GM23338 (cell line): ENCODE measurements around the gene C2orf72. TPM values are rescaled to one million over a fixed set of nuclear protein-coding genes. Genes with fewer than 3 reads are reported as not detected.

Experiments used
- ATAC-seq: fragments of 200-7000 bp; cut with Tn5 transposase; 3 replicates; pipeline ENCODE4 v1.9.1; 2020
- DNase-seq: peaks from one replicate; pipeline ENCODE4 v3.0.0-alpha.2; 2015; ENCODE audit warnings: low spot score
- H2AFZ ChIP-seq: fragments of 200-600 bp; sonication (generic); 2 replicates; pipeline ENCODE4 v1.8.0; 2016; ENCODE audit warnings: antibody characterized with exemption, mild to moderate bottlenecking, moderate library complexity
- H3F3A ChIP-seq: fragments of 200-600 bp; sonication (generic); replicated peaks from 2 replicates; pipeline ENCODE4 v1.8.0; 2017; ENCODE audit warnings: antibody characterized with exemption, mixed run types, low read depth
- H3K27ac ChIP-seq: fragments of 200-600 bp; sonication (generic); 2 replicates; pipeline ENCODE4 v1.6.1; 2016; ENCODE audit warnings: low read depth
- H3K27me3 ChIP-seq: fragments of 200-600 bp; sonication (generic); 2 replicates; pipeline ENCODE4 v1.8.0; 2016; ENCODE audit warnings: mild to moderate bottlenecking, mixed run types, moderate library complexity; ENCODE audit not compliant: insufficient read depth
- H3K36me3 ChIP-seq: fragments of 200-600 bp; sonication (generic); 2 replicates; pipeline ENCODE4 v1.8.0; 2016; ENCODE audit warnings: mild to moderate bottlenecking; ENCODE audit not compliant: insufficient read depth
- H3K4me1 ChIP-seq: fragments of 200-600 bp; sonication (generic); 2 replicates; pipeline ENCODE4 v1.8.0; 2016; ENCODE audit warnings: mild to moderate bottlenecking, moderate library complexity; ENCODE audit not compliant: insufficient read depth
- H3K4me2 ChIP-seq: fragments of 200-600 bp; sonication (generic); 2 replicates; pipeline ENCODE4 v1.7.1; 2017; ENCODE audit warnings: mixed run types
- H3K4me3 ChIP-seq: fragments of 200-600 bp; sonication (generic); 2 replicates; pipeline ENCODE4 v1.6.1; 2016; ENCODE audit warnings: mixed run types
- H3K79me2 ChIP-seq: fragments of 200-600 bp; sonication (generic); replicated peaks from 2 replicates; pipeline ENCODE4 v1.8.0; 2017; ENCODE audit warnings: mild to moderate bottlenecking; ENCODE audit not compliant: insufficient read depth
- H3K9me2 ChIP-seq: fragments of 200-600 bp; sonication (generic); 2 replicates; pipeline ENCODE4 v1.8.0; 2017; ENCODE audit not compliant: insufficient read depth
- H4K20me1 ChIP-seq: fragments of 200-600 bp; sonication (generic); replicated peaks from 2 replicates; pipeline ENCODE4 v1.8.0; 2017; ENCODE audit warnings: mild to moderate bottlenecking; ENCODE audit not compliant: insufficient read depth
- H3K27ac Mint-ChIP-seq: 2 replicates; pipeline ENCODE4 v1.8.0; 2020; ENCODE audit warnings: inconsistent platforms, mild to moderate bottlenecking, moderate library complexity, mixed read lengths
- H3K27me3 Mint-ChIP-seq: 3 replicates; pipeline ENCODE4 v1.8.0; 2022; ENCODE audit warnings: low read depth, mild to moderate bottlenecking, moderate library complexity, mixed read lengths, inconsistent platforms; ENCODE audit not compliant: insufficient read depth, poor library complexity
- H3K36me3 Mint-ChIP-seq: 3 replicates; pipeline ENCODE4 v1.8.0; 2021; ENCODE audit warnings: low read depth, mild to moderate bottlenecking, inconsistent platforms, moderate library complexity, mixed read lengths
- H3K4me1 Mint-ChIP-seq: 3 replicates; pipeline ENCODE4 v1.8.0; 2020; ENCODE audit warnings: mild to moderate bottlenecking, inconsistent platforms, mixed read lengths
- H3K4me3 Mint-ChIP-seq: 3 replicates; pipeline ENCODE4 v1.8.0; 2021; ENCODE audit warnings: moderate library complexity, mild to moderate bottlenecking, inconsistent platforms, mixed read lengths
- H3K9me3 Mint-ChIP-seq: 3 replicates; pipeline ENCODE4 v1.8.0; 2020; ENCODE audit warnings: moderate library complexity, mild to moderate bottlenecking, inconsistent platforms, mixed read lengths
- CREB1 ChIP-seq: fragments of 250-450 bp; sonication (Bioruptor Pico); IDR thresholded peaks from 2 replicates; pipeline ENCODE4 v1.5.0; 2020; ENCODE audit warnings: low read depth, mild to moderate bottlenecking, moderate library complexity
- ETS1 ChIP-seq: IDR thresholded peaks from 2 replicates; pipeline ENCODE4 v1.6.1; 2016; ENCODE audit warnings: antibody characterized with exemption
- EZH2 ChIP-seq: fragments of 200-600 bp; sonication (generic); IDR thresholded peaks from one replicate; pipeline ENCODE4 v1.8.0; 2017; ENCODE audit warnings: antibody characterized with exemption, mild to moderate bottlenecking, low read depth; ENCODE audit not compliant: unreplicated experiment
- EZH2phosphoT487 ChIP-seq: fragments of 200-600 bp; sonication (generic); IDR thresholded peaks from one replicate; pipeline ENCODE4 v1.8.1; 2018; ENCODE audit warnings: antibody characterized with exemption; ENCODE audit not compliant: unreplicated experiment
- JUNB ChIP-seq: IDR thresholded peaks from one replicate; pipeline ENCODE4 v1.6.1; 2016; ENCODE audit warnings: antibody characterized with exemption; ENCODE audit not compliant: unreplicated experiment
- NANOG ChIP-seq: IDR thresholded peaks from 2 replicates; pipeline ENCODE4 v1.6.1; 2016; ENCODE audit warnings: antibody characterized with exemption, borderline replicate concordance
- POLR2AphosphoS5 ChIP-seq: IDR thresholded peaks from 2 replicates; pipeline ENCODE4 v1.6.1; 2016; ENCODE audit warnings: antibody characterized with exemption, low read depth
- REST ChIP-seq: IDR thresholded peaks from one replicate; pipeline ENCODE4 v1.6.1; 2018; ENCODE audit warnings: antibody characterized with exemption; ENCODE audit not compliant: unreplicated experiment
- STAT1 ChIP-seq: IDR thresholded peaks from one replicate; pipeline ENCODE4 v1.6.1; 2016; ENCODE audit warnings: antibody characterized with exemption; ENCODE audit not compliant: unreplicated experiment
- ZNF114 ChIP-seq: fragments of 250-450 bp; sonication (Bioruptor Pico); IDR thresholded peaks from 2 replicates; pipeline ENCODE4 v1.5.0; 2020; ENCODE audit warnings: mild to moderate bottlenecking, moderate library complexity
- ZNF331 ChIP-seq: fragments of 250-450 bp; sonication (Bioruptor Pico); IDR thresholded peaks from 2 replicates; pipeline ENCODE4 v1.5.0; 2020; ENCODE audit warnings: low read depth, mild to moderate bottlenecking, moderate library complexity
- polyA plus RNA-seq: library from polyadenylated mRNA; unstranded; fragments of >200 nt; fragmentation: Nextera tagmentation; extraction: Ambion mirVana; gene quantifications from 2 replicates; pipeline ENCODE4 v1.2.1, GENCODE V29; 2016
- total RNA-seq: library from RNA; depleted of rRNA; stranded (reverse); fragments of >200 nt; shearing (Covaris generic); gene quantifications from 2 replicates; pipeline ENCODE4 v1.2.3, GENCODE V29; 2014
- TF ChIP-seq, protein P1 (sequence below): fragments of 250-450 bp; sonication (Bioruptor Pico); IDR thresholded peaks from 2 replicates; pipeline ENCODE4 v1.5.0; 2020; ENCODE audit warnings: mild to moderate bottlenecking, moderate library complexity
- TF ChIP-seq, protein P2 (sequence below), 2 experiments: fragments of 200-600 bp in 1 of 2; sonication (generic) in 1 of 2; conservative IDR thresholded peaks; 2 replicates each; pipeline versions ENCODE4 v1.5.1 to v1.6.1; 2016 to 2017; ENCODE audit warnings: antibody characterized with exemption in 2 of 2, low read depth in 2 of 2, mild to moderate bottlenecking in 2 of 2, moderate library complexity in 1 of 2

The C2orf72 gene
- total and polyA plus RNA-seq, 2 experiments from 2014 or later: 0.37 to 1.4 TPM

DNA sequence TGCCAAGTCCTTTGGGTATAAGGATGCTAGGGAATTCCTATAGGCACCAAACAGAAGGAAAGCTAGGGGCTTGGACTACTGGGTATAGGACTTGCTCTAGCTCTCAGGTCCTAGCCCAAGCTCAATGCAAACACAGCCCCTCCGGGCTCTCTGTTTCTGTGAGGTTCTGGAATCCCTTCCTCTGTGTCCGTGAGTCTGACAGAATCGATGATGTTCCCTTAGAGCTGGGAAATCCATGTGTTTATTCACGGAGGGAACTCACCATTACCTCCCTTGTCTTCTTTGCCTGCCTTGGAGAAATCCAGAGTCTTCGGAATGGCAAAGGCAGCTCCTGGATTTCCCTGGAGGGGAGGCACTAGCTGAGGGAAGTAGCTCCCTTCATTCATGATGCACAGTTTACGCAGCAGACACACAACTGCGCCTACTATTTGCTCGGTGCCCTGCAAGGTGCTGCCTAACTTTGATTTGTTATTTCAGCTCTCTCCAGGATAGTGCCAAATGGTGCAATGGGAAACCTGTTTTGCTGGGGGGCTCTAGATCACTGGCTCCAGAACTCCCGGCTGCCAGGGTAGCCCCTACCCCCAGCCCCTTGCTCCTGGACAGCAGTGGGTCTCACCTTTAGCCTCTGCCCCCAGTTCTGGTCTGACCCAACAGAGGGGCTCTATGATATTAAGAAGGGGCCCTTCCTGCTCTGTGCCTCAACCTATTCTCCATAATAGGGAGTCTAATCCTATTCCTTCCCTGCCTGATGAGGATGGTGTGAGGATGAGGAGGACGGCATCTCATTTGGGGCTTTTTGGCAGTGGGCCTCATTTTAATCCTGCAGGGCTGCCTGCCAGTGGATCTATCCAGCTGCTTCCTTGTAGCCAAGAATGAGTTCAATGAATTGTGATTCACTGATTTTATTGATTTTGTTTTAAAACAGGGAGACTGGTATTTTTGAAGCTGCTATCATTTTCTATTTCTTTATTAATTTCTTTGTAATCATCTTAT, 10.9 kb downstream of the C2orf72 start:
- TF ChIP-seq, protein P1, sequence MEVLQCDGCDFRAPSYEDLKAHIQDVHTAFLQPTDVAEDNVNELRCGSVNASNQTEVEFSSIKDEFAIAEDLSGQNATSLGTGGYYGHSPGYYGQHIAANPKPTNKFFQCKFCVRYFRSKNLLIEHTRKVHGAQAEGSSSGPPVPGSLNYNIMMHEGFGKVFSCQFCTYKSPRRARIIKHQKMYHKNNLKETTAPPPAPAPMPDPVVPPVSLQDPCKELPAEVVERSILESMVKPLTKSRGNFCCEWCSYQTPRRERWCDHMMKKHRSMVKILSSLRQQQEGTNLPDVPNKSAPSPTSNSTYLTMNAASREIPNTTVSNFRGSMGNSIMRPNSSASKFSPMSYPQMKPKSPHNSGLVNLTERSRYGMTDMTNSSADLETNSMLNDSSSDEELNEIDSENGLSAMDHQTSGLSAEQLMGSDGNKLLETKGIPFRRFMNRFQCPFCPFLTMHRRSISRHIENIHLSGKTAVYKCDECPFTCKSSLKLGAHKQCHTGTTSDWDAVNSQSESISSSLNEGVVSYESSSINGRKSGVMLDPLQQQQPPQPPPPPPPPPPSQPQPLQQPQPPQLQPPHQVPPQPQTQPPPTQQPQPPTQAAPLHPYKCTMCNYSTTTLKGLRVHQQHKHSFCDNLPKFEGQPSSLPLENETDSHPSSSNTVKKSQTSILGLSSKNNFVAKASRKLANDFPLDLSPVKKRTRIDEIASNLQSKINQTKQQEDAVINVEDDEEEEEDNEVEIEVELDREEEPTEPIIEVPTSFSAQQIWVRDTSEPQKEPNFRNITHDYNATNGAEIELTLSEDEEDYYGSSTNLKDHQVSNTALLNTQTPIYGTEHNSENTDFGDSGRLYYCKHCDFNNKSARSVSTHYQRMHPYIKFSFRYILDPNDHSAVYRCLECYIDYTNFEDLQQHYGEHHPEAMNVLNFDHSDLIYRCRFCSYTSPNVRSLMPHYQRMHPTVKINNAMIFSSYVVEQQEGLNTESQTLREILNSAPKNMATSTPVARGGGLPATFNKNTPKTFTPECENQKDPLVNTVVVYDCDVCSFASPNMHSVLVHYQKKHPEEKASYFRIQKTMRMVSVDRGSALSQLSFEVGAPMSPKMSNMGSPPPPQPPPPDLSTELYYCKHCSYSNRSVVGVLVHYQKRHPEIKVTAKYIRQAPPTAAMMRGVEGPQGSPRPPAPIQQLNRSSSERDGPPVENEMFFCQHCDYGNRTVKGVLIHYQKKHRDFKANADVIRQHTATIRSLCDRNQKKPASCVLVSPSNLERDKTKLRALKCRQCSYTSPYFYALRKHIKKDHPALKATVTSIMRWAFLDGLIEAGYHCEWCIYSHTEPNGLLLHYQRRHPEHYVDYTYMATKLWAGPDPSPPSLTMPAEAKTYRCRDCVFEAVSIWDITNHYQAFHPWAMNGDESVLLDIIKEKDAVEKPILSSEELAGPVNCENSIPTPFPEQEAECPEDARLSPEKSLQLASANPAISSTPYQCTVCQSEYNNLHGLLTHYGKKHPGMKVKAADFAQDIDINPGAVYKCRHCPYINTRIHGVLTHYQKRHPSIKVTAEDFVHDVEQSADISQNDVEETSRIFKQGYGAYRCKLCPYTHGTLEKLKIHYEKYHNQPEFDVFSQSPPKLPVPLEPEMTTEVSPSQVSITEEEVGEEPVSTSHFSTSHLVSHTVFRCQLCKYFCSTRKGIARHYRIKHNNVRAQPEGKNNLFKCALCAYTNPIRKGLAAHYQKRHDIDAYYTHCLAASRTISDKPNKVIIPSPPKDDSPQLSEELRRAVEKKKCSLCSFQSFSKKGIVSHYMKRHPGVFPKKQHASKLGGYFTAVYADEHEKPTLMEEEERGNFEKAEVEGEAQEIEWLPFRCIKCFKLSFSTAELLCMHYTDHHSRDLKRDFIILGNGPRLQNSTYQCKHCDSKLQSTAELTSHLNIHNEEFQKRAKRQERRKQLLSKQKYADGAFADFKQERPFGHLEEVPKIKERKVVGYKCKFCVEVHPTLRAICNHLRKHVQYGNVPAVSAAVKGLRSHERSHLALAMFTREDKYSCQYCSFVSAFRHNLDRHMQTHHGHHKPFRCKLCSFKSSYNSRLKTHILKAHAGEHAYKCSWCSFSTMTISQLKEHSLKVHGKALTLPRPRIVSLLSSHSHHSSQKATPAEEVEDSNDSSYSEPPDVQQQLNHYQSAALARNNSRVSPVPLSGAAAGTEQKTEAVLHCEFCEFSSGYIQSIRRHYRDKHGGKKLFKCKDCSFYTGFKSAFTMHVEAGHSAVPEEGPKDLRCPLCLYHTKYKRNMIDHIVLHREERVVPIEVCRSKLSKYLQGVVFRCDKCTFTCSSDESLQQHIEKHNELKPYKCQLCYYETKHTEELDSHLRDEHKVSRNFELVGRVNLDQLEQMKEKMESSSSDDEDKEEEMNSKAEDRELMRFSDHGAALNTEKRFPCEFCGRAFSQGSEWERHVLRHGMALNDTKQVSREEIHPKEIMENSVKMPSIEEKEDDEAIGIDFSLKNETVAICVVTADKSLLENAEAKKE (CRISPR knock-in tag): no peak
- TF ChIP-seq EZH2 (no peak), JUNB (no peak), ETS1 (no peak), EZH2phosphoT487 (no peak), NANOG (no peak), REST (no peak), ZNF114 (no peak), ZNF331 (CRISPR knock-in tag) (no peak), POLR2AphosphoS5 (no peak), CREB1 (CRISPR knock-in tag) (no peak), STAT1 (no peak)
- TF ChIP-seq, protein P2, sequence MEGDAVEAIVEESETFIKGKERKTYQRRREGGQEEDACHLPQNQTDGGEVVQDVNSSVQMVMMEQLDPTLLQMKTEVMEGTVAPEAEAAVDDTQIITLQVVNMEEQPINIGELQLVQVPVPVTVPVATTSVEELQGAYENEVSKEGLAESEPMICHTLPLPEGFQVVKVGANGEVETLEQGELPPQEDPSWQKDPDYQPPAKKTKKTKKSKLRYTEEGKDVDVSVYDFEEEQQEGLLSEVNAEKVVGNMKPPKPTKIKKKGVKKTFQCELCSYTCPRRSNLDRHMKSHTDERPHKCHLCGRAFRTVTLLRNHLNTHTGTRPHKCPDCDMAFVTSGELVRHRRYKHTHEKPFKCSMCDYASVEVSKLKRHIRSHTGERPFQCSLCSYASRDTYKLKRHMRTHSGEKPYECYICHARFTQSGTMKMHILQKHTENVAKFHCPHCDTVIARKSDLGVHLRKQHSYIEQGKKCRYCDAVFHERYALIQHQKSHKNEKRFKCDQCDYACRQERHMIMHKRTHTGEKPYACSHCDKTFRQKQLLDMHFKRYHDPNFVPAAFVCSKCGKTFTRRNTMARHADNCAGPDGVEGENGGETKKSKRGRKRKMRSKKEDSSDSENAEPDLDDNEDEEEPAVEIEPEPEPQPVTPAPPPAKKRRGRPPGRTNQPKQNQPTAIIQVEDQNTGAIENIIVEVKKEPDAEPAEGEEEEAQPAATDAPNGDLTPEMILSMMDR (conservative IDR thresholded peaks at IDR 0.05; ENCODE audit: low read depth in 2 of 2): no peak
- Histone ChIP-seq H4K20me1 (no peaks in the 10 kb centered on the region), H3F3A (no peaks in the 10 kb centered on the region), H3K4me2 (no peak overlapping the region), H3K27me3 (peaks cover 16% of the 10 kb centered on the region), H3K9me2 (no peaks in the 10 kb centered on the region), H2AFZ (no peak overlapping the region), H3K36me3 (no peaks in the 10 kb centered on the region), H3K27ac (no peak overlapping the region), H3K4me1 (peaks cover 5% of the 10 kb centered on the region; the same call in 1 of the 2 replicates), H3K79me2 (no peaks in the 10 kb centered on the region), H3K4me3 (no peak overlapping the region)
- Mint-ChIP-seq H3K4me1 (peaks cover 7% of the 10 kb centered on the region; the same call in 2 of the 3 replicates), H3K9me3 (no peaks in the 10 kb centered on the region; the same call in 2 of the 3 replicates), H3K27me3 (peaks cover 18% of the 10 kb centered on the region), H3K36me3 (no peaks in the 10 kb centered on the region), H3K4me3 (no peak overlapping the region), H3K27ac (no peak overlapping the region)
- DNase-seq (no peak), ATAC-seq (no peak)
